Cardiac septum (tissue), 1 donor: ENCODE data around the gene STK32B. TPM values are rescaled to one million over a fixed set of nuclear protein-coding genes. Genes with fewer than 3 reads are reported as not detected.
"Not testable (repeated sequence)": the region's sequence is repeated elsewhere in the genome, so short reads cannot be mapped to it uniquely, and the experiment has no call there.

ENCODE experiments used
- DNase-seq: peaks from one replicate; pipeline ENCODE4 v3.0.0-alpha.2; 2020; ENCODE audit warnings: low spot score
- intact Hi-C: fragments of 100-400 bp; cut with DNase I; formaldehyde crosslinking; loops from one replicate; pipeline ENCODE4 v1.14.0; 2022
- total RNA-seq: library from RNA; stranded (reverse); fragmentation: NEBNext Ultra II Directional; extraction: Animal tissue kit (Norgen Biotek cat#: 25700); gene quantifications from one replicate; pipeline ENCODE4 v1.2.1, GENCODE V29; 2021
- donor health status: DM: no; HTN: no; CAD: no.

The STK32B gene
- total RNA-seq, 1 donor from 2014 or later, result 0.22 TPM

DNA sequence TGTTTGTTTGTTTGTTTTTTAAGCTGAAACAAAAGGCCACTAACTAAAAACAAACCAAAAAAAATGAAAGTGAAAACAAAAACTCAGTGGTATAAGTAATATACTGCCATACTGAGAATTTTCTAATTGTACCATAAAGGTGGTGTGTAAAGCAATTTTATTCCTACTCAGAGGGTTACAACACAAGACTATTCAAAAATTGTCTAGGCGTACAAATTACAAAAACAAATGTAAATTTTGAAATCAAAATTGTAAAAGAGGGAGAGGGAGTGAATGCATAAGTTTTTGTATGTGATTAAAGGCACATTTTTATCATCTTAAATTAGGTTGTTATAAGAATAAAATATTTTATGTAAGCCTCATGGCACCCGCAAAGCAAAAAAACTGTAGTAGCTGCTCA is 232.6 kb downstream of the STK32B start:
- intact Hi-C loops, result no loop called here
- no peak for DNase-seq

DNA sequence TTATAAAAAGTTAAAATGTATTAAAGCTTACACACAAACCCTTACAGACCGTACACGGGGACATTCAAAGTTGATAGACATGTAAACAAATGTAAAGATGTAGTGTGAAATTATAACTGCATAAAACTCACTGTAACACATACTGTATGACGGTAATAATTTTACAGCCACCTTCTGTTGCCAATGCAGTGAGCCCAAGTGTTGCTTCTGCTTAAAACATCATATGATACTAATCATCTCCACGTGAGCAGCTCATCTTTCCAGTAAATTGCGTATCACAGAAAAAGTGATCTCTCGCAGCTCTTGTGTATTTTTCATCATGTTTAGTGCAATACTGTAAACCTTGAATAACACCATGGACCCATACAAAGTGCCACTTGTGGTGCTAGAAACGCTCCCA is 233.2 kb downstream of the STK32B start:
- intact Hi-C loops, result no loop called here
- no peak for DNase-seq

DNA sequence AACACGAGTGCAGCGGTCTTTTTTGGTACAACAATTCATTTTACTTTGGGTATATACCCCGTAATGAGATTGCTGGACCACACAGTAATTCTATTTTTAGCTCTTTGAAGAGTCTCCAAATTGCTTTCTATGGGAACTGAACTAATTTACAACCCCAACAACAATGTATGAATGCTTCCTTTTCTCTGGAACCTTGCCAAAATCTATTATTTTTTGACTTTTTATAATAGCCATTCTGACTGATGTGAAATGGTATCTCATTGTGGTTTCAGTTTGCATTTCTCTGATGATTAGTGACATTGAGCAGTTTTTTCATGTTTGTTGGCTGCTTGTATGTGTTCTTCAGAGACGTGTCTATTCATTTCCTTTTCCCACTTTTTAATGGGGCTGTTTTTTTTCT is 240.8 kb downstream of the STK32B start:
- no peak for DNase-seq
- intact Hi-C loops, result no loop called here

GRCh38 chr4:5298000-5298787 is 246.9 kb downstream of the STK32B start:
- DNase-seq, intact Hi-C loops: not testable (repeated sequence)

DNA sequence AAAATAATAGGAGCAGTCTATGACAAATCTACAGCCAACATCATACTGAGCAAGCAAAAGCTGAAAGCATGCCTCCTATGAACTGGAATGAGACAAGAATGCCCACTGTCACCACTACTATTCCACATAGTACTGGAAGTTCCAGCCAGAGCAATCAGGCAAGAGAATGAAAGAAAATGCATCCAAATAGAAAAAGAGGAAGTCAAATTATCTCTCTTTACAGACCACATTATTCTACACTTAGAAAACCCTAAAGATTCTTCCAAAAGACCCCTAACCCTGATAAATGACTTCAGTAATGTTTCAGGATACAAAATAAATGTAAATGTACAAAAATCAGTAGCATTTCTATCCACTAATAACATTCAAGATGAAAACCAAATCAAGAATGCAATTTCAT is 249.0 kb downstream of the STK32B start:
- intact Hi-C loops, result no loop called here

DNA sequence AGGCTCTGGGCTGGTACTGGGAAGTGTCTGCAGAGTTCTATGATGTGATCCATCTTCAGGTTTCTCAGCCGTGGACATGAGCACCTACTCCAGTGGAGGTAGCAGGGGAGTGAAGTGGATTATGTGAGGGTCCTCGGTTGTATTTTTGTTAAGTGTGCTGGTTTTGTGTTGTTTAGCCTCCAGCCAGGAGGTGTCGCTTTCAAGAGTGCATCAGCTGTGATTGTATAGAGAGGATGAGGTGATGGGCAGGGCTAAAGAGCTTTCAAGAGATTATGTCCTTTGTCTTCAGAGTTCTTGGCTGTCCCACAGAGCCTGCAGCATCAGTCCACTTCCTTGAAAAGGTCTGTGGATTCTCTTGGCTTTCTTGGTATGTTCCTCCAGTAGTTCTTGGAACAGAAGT is 256.6 kb downstream of the STK32B start:
- intact Hi-C loops, result no loop called here
- DNase-seq, result no peak

More for the DNA sequence above, 249.0 kb downstream of the STK32B start:
- no peak for DNase-seq

- DNase-seq, result no peak
- intact Hi-C loops, result no loop called here
Observed at GRCh38 chr4:5322321-5322720, 271.0 kb downstream of the STK32B start.

DNA sequence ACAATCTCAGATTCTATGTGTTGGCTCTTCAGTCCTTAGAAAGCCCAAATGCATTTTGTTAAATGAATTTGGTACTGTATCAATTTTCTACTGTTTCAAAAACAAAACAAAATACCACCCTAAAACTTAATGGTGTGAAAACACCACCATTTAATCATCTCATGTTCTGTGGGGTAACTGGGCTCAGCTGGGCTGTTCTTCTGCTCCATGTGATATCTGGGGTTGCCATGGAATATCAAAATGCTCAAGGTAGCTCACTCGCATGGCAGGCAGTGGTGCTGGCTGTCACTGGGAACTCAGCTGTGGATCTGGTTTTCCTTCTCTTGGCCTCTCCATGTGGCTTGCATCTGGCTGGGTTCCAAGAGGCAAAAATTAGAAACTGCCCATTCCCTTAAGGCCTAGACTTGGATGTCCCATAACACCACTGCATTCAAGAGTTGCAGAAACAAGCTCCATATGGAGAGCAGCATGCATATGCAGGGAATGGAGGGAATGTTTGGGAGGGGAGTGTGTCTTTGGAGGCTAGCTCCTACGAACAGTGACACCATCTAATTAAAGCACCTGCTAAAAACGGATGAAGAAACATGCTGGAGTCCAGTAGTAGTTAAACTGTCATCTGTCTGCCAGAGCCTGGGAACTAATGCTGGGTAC is 279.2 kb downstream of the STK32B start:
- DNase-seq, result no peak

GRCh38 chr4:5337731-5338130 is 286.5 kb downstream of the STK32B start:
- intact Hi-C loops, result no loop called here
- no peak for DNase-seq

More for the DNA sequence above, 279.2 kb downstream of the STK32B start:
- intact Hi-C loops, result no loop called here

- intact Hi-C loops, result no loop called here
- no peak for DNase-seq
Observed at GRCh38 chr4:5338531-5338930, 287.3 kb downstream of the STK32B start.

DNA sequence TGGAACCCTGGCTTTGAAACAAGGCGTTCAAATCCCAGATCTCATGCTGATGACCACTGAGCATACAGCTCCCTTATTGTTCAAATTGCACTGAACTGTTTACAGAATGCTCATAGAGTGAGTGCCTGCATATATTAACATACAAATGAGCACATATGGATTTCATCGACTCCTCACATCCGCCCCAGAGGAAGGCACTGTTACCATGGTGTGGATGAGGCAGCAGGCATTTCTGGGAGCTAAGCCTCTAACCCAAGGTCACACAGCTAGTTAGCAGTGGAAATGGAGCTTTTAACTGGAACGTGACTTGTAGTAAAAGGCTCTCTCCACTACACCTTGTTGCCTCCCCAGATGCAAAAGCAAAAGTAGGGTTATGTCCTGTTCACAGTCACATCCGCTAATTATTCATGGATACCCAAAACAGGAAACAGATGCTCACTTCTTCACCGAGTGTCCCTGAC is 289.7 kb downstream of the STK32B start:
- no peak for DNase-seq
- intact Hi-C loops, result no loop called here

- intact Hi-C loops, result no loop called here
Observed at GRCh38 chr4:5341526-5341925, 290.2 kb downstream of the STK32B start.

DNA sequence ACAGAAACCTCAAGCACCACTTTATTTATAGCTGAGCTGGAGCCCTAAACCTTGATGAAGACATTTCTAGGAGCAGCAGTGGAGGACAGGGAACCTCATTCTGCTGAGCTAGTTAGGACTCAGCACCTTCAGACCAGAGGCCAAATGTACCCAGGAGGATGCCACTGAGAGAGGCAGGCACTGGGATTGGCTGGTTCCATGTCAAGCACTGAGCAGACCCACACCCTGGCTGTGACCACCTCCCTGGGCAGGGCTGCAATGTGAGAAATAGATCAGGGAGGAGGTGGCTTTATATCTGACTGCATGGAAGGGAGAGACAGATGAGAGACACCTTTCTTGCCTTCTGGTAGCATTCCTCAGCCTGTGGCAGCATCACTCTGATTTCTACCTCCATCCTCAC is 304.6 kb downstream of the STK32B start:
- intact Hi-C loops, result no loop called here
- no peak for DNase-seq

More at GRCh38 chr4:5341526-5341925, 290.2 kb downstream of the STK32B start:
- DNase-seq, result no peak

- DNase-seq, result no peak
- intact Hi-C loops, result no loop called here
Observed at GRCh38 chr4:5357870-5358269, 306.6 kb downstream of the STK32B start.

- intact Hi-C loops, result no loop called here
Observed at GRCh38 chr4:5361968-5362367, 310.7 kb downstream of the STK32B start.

GRCh38 chr4:5364406-5364805 is 313.1 kb downstream of the STK32B start:
- DNase-seq, result no peak
- intact Hi-C loops, result no loop called here

More at GRCh38 chr4:5361968-5362367, 310.7 kb downstream of the STK32B start:
- DNase-seq, result no peak

DNA sequence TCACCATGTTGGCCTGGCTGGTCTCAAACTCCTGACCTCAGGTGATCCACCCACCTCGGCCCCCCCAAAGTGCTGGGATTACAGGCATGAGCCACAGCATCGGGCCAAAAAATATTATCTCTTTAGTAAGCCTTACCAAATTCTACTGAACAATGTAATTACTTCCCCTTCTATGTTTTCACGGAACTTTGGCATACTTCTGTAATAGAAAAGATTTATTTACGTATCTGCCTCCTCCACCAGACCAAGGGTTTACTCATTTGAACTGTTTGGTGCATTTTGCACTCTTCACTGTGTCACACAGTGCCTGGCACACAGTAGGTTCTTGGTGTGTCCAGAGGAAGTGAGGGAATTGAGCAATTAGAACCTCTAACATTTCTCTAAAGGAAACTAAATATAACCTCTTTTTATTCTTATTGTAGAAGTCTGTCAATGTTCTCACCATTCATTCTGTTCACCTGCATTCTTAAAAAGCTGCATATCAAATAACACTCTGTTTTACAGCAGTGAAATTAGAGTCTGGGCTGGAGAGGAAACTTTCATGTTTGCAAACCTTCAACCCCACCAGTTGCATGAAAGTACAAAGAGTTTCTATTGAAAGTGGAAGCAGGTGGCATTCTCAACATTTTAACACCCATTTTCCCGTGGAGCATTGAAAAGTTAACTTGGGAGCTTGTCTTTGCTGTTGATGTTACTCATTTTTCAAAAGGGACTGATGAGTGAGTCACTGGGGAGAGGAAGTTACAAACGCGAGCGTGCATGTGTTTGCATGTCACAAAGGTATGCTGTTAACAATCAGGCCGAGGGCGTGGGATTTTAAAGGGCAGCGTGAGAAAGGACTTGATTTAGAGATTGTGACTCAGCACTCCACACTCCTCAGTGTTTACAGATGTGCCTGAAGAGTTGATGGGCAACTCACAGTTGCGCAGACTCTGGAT is 314.1 kb downstream of the STK32B start:
- intact Hi-C loops, result no loop called here
- no peak for DNase-seq

DNA sequence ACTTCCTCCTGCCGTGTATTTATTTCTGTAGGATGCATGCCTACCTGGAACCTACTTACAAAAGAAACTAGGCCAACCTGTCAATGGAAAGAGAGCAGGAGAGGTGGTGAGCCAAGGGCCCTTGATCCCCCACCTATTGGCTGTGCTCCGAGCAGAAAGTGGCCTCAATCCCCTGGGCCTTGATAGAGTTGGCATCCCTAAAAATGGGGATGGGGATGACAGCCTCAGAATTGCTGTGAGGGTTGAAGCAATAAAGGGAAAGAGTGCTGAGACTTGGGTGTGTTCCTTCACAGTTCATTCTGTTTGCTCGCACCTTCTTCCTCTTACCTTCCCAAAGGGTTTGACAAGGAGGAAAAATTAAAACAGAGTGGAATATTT is 314.7 kb downstream of the STK32B start:
- no peak for DNase-seq
- intact Hi-C loops, result no loop called here

DNA sequence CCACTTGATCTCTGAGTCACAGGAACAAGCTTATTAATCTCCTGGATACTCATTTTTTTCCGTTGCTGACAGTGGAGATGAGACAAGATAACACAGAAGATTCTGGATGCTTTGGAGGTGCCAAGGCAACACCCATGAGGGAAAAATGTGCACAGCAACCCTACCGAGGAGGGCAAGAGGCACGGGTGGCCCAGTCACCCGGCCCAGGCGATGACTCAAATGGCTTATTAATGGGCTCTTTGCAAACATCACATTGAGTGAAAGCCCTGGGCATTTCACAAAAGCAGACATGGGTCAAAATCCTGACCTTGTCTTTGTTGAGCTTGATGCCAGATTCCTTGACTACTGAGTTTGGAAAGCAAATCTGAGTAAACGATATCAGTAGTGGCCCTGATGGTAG is 315.1 kb downstream of the STK32B start:
- intact Hi-C loops, result no loop called here
- no peak for DNase-seq

- no peak for DNase-seq
- intact Hi-C loops, result no loop called here
Observed at GRCh38 chr4:5368426-5368825, 317.1 kb downstream of the STK32B start.
